Stimulated activated CD4-positive, alpha-beta T cell treated with anti-CD3 and anti-CD28 coated beads, Interleukin-12 subunit alpha, Interleukin-12 subunit beta, amount 100 ng/mL, for 4 hours (primary cell): ENCODE results near the gene AK2.
"Not testable (repeated sequence)": the region's sequence is repeated elsewhere in the genome, so short reads cannot be mapped to it uniquely, and the experiment has no call there.

Source experiments
- DNase-seq: peaks from one replicate; pipeline ENCODE4 v3.0.0-alpha.2; 2020

The AK2 gene

GRCh38 chr1:33036526-33037503, at the start of gene AK2:
AK2 (minus strand) TSS chr1:33036883; CDS start chr1:33036828, 55 bp downstream.
- peak; percentile 90 for DNase-seq

- peak; percentile 31 for DNase-seq
Observed at GRCh38 chr1:33086384-33086850, 49.7 kb upstream of the AK2 start.

- no peak for DNase-seq
Observed at GRCh38 chr1:33085332-33085731, 48.6 kb upstream of the AK2 start.

GRCh38 chr1:33082575-33083108, 46.0 kb upstream of the AK2 start:
- no peak for DNase-seq

- DNase-seq = no peak
Observed at GRCh38 chr1:33081554-33082305, 45.0 kb upstream of the AK2 start.

- peak; percentile 99 for DNase-seq
Observed at GRCh38 chr1:33080885-33081553, 44.3 kb upstream of the AK2 start, which contains the start of gene AZIN2. AZIN2 (plus strand) TSS chr1:33081153; CDS start chr1:33082250, 1,097 bp downstream.

GRCh38 chr1:33080373-33080772, 43.7 kb upstream of the AK2 start:
- DNase-seq = no peak

- DNase-seq = no peak
Observed at GRCh38 chr1:33078030-33078591, 41.4 kb upstream of the AK2 start.

- no peak for DNase-seq
Observed at GRCh38 chr1:33074193-33074945, 37.7 kb upstream of the AK2 start.

GRCh38 chr1:33072707-33073106, 36.0 kb upstream of the AK2 start:
- no peak for DNase-seq

GRCh38 chr1:33070628-33071027, 33.9 kb upstream of the AK2 start:
- no peak for DNase-seq

GRCh38 chr1:33068108-33068507, 31.4 kb upstream of the AK2 start:
- not testable (repeated sequence) for DNase-seq

- DNase-seq = not testable (repeated sequence)
Observed at GRCh38 chr1:33066477-33066876, 29.8 kb upstream of the AK2 start.

- DNase-seq = no peak
Observed at GRCh38 chr1:33065301-33065700, 28.6 kb upstream of the AK2 start.

GRCh38 chr1:33064284-33064683, 27.6 kb upstream of the AK2 start:
- not testable (repeated sequence) for DNase-seq

GRCh38 chr1:33061834-33062233, 25.2 kb upstream of the AK2 start:
- DNase-seq = no peak

GRCh38 chr1:33060579-33061083, 23.9 kb upstream of the AK2 start:
- DNase-seq = no peak

GRCh38 chr1:33057095-33057494, 20.4 kb upstream of the AK2 start:
- no peak for DNase-seq

GRCh38 chr1:33056426-33056825, 19.7 kb upstream of the AK2 start:
- DNase-seq = no peak

GRCh38 chr1:33055210-33056008, 18.7 kb upstream of the AK2 start:
- DNase-seq = peak; percentile 12
